Liver (tissue), 9 donors: Measurements from ENCODE around the gene ST3GAL3. TPM values are rescaled to one million over a fixed set of nuclear protein-coding genes. Genes with fewer than 3 reads are reported as not detected.

Source experiments
- DNase-seq: peaks from one replicate; pipeline ENCODE4 v3.0.0-alpha.2; 2017; ENCODE audit warnings: low spot score
- H3K27ac ChIP-seq, 2 donors: one replicate each; pipeline ENCODE4 v1.7.0; 2013; ENCODE audit warnings: inconsistent platforms in 2 of 2, low read length in 2 of 2, control low read depth in 1 of 2, low read depth in 1 of 2, mild to moderate bottlenecking in 1 of 2
- H3K27me3 ChIP-seq, 4 donors: one replicate each; pipeline versions ENCODE4 v1.6.1 to v1.7.0; 2013; ENCODE audit warnings: low read length in 3 of 4, inconsistent platforms in 1 of 4, mild to moderate bottlenecking in 1 of 4, moderate library complexity in 1 of 4; ENCODE audit not compliant: control insufficient read depth in 4 of 4, insufficient read depth in 4 of 4
- H3K36me3 ChIP-seq, 4 donors: one replicate each; pipeline versions ENCODE4 v1.6.1 to v1.7.0; 2013; ENCODE audit warnings: low read length in 3 of 4, mild to moderate bottlenecking in 3 of 4, low read depth in 1 of 4, moderate library complexity in 1 of 4; ENCODE audit not compliant: control insufficient read depth in 4 of 4, insufficient read depth in 3 of 4
- H3K4me1 ChIP-seq, 4 donors: one replicate each; pipeline versions ENCODE4 v1.6.1 to v1.7.0; 2013; ENCODE audit warnings: low read length in 3 of 4, mild to moderate bottlenecking in 3 of 4, moderate library complexity in 1 of 4; ENCODE audit not compliant: control insufficient read depth in 4 of 4, insufficient read depth in 4 of 4
- H3K4me3 ChIP-seq, 3 donors: one replicate each; pipeline versions ENCODE4 v1.6.1 to v1.7.0; 2013; ENCODE audit warnings: low read length in 3 of 3, control low read depth in 1 of 3, low read depth in 1 of 3, mild to moderate bottlenecking in 1 of 3
- H3K9ac ChIP-seq, 2 donors: one replicate each; pipeline ENCODE4 v1.7.0; 2013; ENCODE audit warnings: low read length in 2 of 2, mild to moderate bottlenecking in 2 of 2, moderate library complexity in 2 of 2, control low read depth in 1 of 2, low read depth in 1 of 2
- H3K9me3 ChIP-seq, 4 donors: one replicate each; pipeline versions ENCODE4 v1.6.1 to v1.7.0; 2013; ENCODE audit warnings: low read length in 3 of 4; ENCODE audit not compliant: control insufficient read depth in 4 of 4
- ATF3 ChIP-seq: IDR thresholded peaks from 2 replicates; pipeline ENCODE4 v1.6.1; 2016; ENCODE audit warnings: antibody characterized with exemption
- CTCF ChIP-seq: fragments of 150-350 bp; IDR thresholded peaks from 2 replicates; pipeline ENCODE4 v1.5.1; 2017; ENCODE audit warnings: improper control_type of control experiment, low read depth, low read length; ENCODE audit not compliant: missing input control
- EGR1 ChIP-seq, 2 donors: IDR thresholded peaks; 2 replicates each; pipeline ENCODE4 v1.6.1; 2016 to 2018; ENCODE audit warnings: antibody characterized with exemption in 2 of 2, low read depth in 2 of 2
- FOXA1 ChIP-seq: IDR thresholded peaks from 2 replicates; pipeline ENCODE4 v1.6.1; 2016; ENCODE audit warnings: antibody characterized with exemption
- FOXA2 ChIP-seq: IDR thresholded peaks from 2 replicates; pipeline ENCODE4 v1.6.1; 2016; ENCODE audit warnings: antibody characterized with exemption
- GABPA ChIP-seq, 2 donors: IDR thresholded peaks in 1 of 2; conservative IDR thresholded peaks in 1 of 2; 2 replicates each; pipeline ENCODE4 v1.6.1; 2016; ENCODE audit warnings: antibody characterized with exemption in 2 of 2, mild to moderate bottlenecking in 1 of 2, moderate library complexity in 1 of 2
- HNF4A ChIP-seq, 2 donors: conservative IDR thresholded peaks; 2 replicates each; pipeline ENCODE4 v1.6.1; 2016; ENCODE audit warnings: antibody characterized with exemption in 2 of 2, mild to moderate bottlenecking in 2 of 2
- HNF4G ChIP-seq: IDR thresholded peaks from 2 replicates; pipeline ENCODE4 v1.6.1; 2016; ENCODE audit warnings: antibody characterized with exemption
- JUND ChIP-seq, 2 donors: IDR thresholded peaks; 2 replicates each; pipeline ENCODE4 v1.6.1; 2016; ENCODE audit warnings: antibody characterized with exemption in 2 of 2
- MAX ChIP-seq: IDR thresholded peaks from 2 replicates; pipeline ENCODE4 v1.6.1; 2016; ENCODE audit warnings: antibody characterized with exemption
- NR2F2 ChIP-seq: IDR thresholded peaks from 2 replicates; pipeline ENCODE4 v1.6.1; 2016; ENCODE audit warnings: antibody characterized with exemption
- RAD21 ChIP-seq, 2 donors: IDR thresholded peaks; 2 replicates each; pipeline ENCODE4 v1.6.1; 2016; ENCODE audit warnings: antibody characterized with exemption in 2 of 2, mild to moderate bottlenecking in 2 of 2
- REST ChIP-seq: IDR thresholded peaks from 2 replicates; pipeline ENCODE4 v1.6.1; 2016; ENCODE audit warnings: antibody characterized with exemption, mild to moderate bottlenecking
- TAF1 ChIP-seq: conservative IDR thresholded peaks from 2 replicates; pipeline ENCODE4 v1.6.1; 2016; ENCODE audit warnings: antibody characterized with exemption, mild to moderate bottlenecking
- YY1 ChIP-seq: IDR thresholded peaks from 2 replicates; pipeline ENCODE4 v1.6.1; 2016; ENCODE audit warnings: antibody characterized with exemption, mild to moderate bottlenecking
- ZBTB33 ChIP-seq: IDR thresholded peaks from 2 replicates; pipeline ENCODE4 v1.6.1; 2016; ENCODE audit warnings: antibody characterized with exemption
- WGBS: extraction: QIAGEN DNeasy Blood & Tissue Kit; methylation state at CpG from one replicate; pipeline ENCODE4 v1.1.7; 2013; 5-methylcytosine and 5-hydroxymethylcytosine counted together
- polyA plus RNA-seq, 2 donors: library from polyadenylated mRNA; stranded (reverse) in 1 of 2; unstranded in 1 of 2; fragments of 200-250 nt in 1 of 2; fragments of >200 nt in 1 of 2; fragmentation: Nextera tagmentation in 1 of 2; extraction: Ambion mirVana in 1 of 2; gene quantifications; one replicate each; pipeline versions ENCODE4 v1.2.1 to v1.2.3, GENCODE V29; 2013 to 2015
- total RNA-seq, 2 donors: library from RNA; depleted of rRNA; stranded (reverse); fragments of >200 nt; gene quantifications; one replicate each; pipeline ENCODE4 v1.2.3, GENCODE V29; 2014
- donor health status: healthy.
- donor health status: healthy.
- donor health status: healthy.
- donor health status: healthy.
- donor health status: healthy.

ST3GAL3 gene
- total and polyA plus RNA-seq, 4 donors, result 4.9 to 11.4 (median 8.1) TPM

- H3K27ac ChIP-seq, result no peak overlapping the region
- DNase-seq, result no peak
- no peak overlapping the region for H3K9ac ChIP-seq
- peaks cover 0 to 1% (median 0%) of the 10 kb centered on the region in 4 donors for H3K36me3 ChIP-seq
- H3K4me3 ChIP-seq, result no peak overlapping the region
- H3K9me3 ChIP-seq, result no peaks in the 10 kb centered on the region
- no peak for TF ChIP-seq HNF4A (conservative IDR thresholded peaks at IDR 0.05)
- 86% methylated on average over 8 of the region's 8 CpGs for WGBS
- no peaks in the 10 kb centered on the region for H3K27me3 ChIP-seq
- peaks cover 0 to 10% (median 8%) of the 10 kb centered on the region in 4 donors for H3K4me1 ChIP-seq
Observed at GRCh38 chr1:43766086-43766784, 58.9 kb downstream of the ST3GAL3 start.

- Histone ChIP-seq H3K27ac (no peak overlapping the region), H3K4me3 (no peak overlapping the region), H3K9me3 (no peaks in the 10 kb centered on the region), H3K4me1 (peaks cover 0 to 10% (median 8%) of the 10 kb centered on the region in 4 donors), H3K27me3 (no peaks in the 10 kb centered on the region), H3K9ac (no peak overlapping the region), H3K36me3 (peaks cover 0 to 1% (median 0%) of the 10 kb centered on the region in 4 donors)
- whole genome bisulfite sequencing, result 92% methylated on average over 5 of the region's 5 CpGs
- TF ChIP-seq CTCF, result no peak
- TF ChIP-seq ATF3, result no peak
- no peak for TF ChIP-seq RAD21 (IDR thresholded peaks at IDR 0.05)
- TF ChIP-seq HNF4A (conservative IDR thresholded peaks at IDR 0.05), result no peak
- no peak for TF ChIP-seq GABPA (IDR thresholded peaks at IDR 0.05 in 1 of 2, conservative IDR thresholded peaks at IDR 0.05 in 1 of 2)
- no peak for TF ChIP-seq TAF1
- no peak for TF ChIP-seq FOXA1
- no peak for TF ChIP-seq HNF4G
- TF ChIP-seq ZBTB33, result no peak
- no peak for DNase-seq
Observed at GRCh38 chr1:43766818-43767525, 59.6 kb downstream of the ST3GAL3 start.

- no peak overlapping the region for H3K4me3 ChIP-seq
- no peak overlapping the region for H3K9ac ChIP-seq
- no peak for DNase-seq
- H3K27me3 ChIP-seq, result no peaks in the 10 kb centered on the region
- peaks cover 0 to 5% (median 3%) of the 10 kb centered on the region in 4 donors for H3K4me1 ChIP-seq
- H3K9me3 ChIP-seq, result no peaks in the 10 kb centered on the region
- H3K36me3 ChIP-seq, result peaks cover 0 to 1% (median 0%) of the 10 kb centered on the region in 4 donors
- no peak overlapping the region for H3K27ac ChIP-seq
- TF ChIP-seq RAD21 (IDR thresholded peaks at IDR 0.05) (no peak), JUND (IDR thresholded peaks at IDR 0.05) (no peak), TAF1 (no peak), NR2F2 (no peak), FOXA2 (no peak), FOXA1 (no peak), GABPA (IDR thresholded peaks at IDR 0.05 in 1 of 2, conservative IDR thresholded peaks at IDR 0.05 in 1 of 2) (no peak), CTCF (no peak), REST (no peak), YY1 (no peak), MAX (no peak), EGR1 (IDR thresholded peaks at IDR 0.05; ENCODE audit: low read depth in 2 of 2) (no peak)
Observed at GRCh38 chr1:43768168-43768567, 60.8 kb downstream of the ST3GAL3 start.
